HL-60 (cell line): ENCODE measurements around the gene SLC25A1.

Experiments
- DNase-seq, 2 experiments: peaks; one replicate each; pipeline ENCODE4 v3.0.0-alpha.2; 2010 to 2020; ENCODE audit warnings: low read depth in 1 of 2, low spot score in 1 of 2
- H3K27ac ChIP-seq: fragments of 250-450 bp; sonication (Bioruptor Pico); replicated peaks from 2 replicates; pipeline ENCODE4 v1.5.1; 2020; ENCODE audit warnings: mild to moderate bottlenecking, moderate library complexity
- H3K27me3 ChIP-seq: fragments of 250-450 bp; sonication (Bioruptor Pico); 2 replicates; pipeline ENCODE4 v1.5.1; 2021; ENCODE audit warnings: mild to moderate bottlenecking, moderate library complexity; ENCODE audit not compliant: insufficient read depth, poor library complexity, severe bottlenecking
- H3K4me3 ChIP-seq: replicated peaks from 2 replicates; pipeline ENCODE4 v1.5.1; 2011; ENCODE audit warnings: mild to moderate bottlenecking, control low read depth, low read length; ENCODE audit not compliant: insufficient read depth
- GABPA ChIP-seq: IDR thresholded peaks from 2 replicates; pipeline ENCODE4 v1.6.1; 2012; ENCODE audit warnings: low read depth
- POLR2AphosphoS5 ChIP-seq: IDR thresholded peaks from 2 replicates; pipeline ENCODE4 v1.6.1; 2012; ENCODE audit warnings: low read depth
- SPI1 ChIP-seq: IDR thresholded peaks from 2 replicates; pipeline ENCODE4 v1.6.1; 2012; ENCODE audit warnings: low read depth, mild to moderate bottlenecking, borderline replicate concordance
- TF ChIP-seq, protein P1 (sequence below): IDR thresholded peaks from 2 replicates; pipeline ENCODE4 v1.6.1; 2012; ENCODE audit warnings: low read depth; ENCODE audit not compliant: insufficient replicate concordance
- TF ChIP-seq, protein P2 (sequence below): IDR thresholded peaks from one replicate; pipeline ENCODE4 v1.5.1; 2011; ENCODE audit warnings: low read length, control low read depth, inconsistent platforms; ENCODE audit not compliant: insufficient read depth

The SLC25A1 gene

DNA sequence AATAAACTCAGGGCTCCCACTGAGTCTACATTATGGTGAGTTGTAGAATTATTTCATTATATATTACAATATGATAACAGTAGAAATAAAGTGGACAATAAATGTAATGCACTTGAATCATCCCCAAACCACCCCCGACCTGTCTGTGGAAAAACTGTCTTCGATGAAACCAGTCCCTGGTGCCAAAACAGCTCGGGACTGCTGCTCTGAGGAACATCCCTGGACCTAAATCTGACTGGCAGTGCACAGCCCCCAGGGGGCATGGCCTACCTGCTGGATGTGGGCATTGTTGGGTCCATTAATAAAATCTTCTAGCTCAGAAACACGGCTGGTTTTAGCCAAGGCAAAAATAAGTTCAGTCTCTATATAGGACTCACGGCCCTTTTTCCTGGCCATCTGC is 29.3 kb upstream of the SLC25A1 start:
- H3K27ac ChIP-seq = no peak overlapping the region
- no peaks in the 10 kb centered on the region for H3K27me3 ChIP-seq
- H3K4me3 ChIP-seq = no peak overlapping the region
- DNase-seq = no peak
- TF ChIP-seq GABPA (no peak), SPI1 (no peak), POLR2AphosphoS5 (no peak)
- TF ChIP-seq, protein P1, sequence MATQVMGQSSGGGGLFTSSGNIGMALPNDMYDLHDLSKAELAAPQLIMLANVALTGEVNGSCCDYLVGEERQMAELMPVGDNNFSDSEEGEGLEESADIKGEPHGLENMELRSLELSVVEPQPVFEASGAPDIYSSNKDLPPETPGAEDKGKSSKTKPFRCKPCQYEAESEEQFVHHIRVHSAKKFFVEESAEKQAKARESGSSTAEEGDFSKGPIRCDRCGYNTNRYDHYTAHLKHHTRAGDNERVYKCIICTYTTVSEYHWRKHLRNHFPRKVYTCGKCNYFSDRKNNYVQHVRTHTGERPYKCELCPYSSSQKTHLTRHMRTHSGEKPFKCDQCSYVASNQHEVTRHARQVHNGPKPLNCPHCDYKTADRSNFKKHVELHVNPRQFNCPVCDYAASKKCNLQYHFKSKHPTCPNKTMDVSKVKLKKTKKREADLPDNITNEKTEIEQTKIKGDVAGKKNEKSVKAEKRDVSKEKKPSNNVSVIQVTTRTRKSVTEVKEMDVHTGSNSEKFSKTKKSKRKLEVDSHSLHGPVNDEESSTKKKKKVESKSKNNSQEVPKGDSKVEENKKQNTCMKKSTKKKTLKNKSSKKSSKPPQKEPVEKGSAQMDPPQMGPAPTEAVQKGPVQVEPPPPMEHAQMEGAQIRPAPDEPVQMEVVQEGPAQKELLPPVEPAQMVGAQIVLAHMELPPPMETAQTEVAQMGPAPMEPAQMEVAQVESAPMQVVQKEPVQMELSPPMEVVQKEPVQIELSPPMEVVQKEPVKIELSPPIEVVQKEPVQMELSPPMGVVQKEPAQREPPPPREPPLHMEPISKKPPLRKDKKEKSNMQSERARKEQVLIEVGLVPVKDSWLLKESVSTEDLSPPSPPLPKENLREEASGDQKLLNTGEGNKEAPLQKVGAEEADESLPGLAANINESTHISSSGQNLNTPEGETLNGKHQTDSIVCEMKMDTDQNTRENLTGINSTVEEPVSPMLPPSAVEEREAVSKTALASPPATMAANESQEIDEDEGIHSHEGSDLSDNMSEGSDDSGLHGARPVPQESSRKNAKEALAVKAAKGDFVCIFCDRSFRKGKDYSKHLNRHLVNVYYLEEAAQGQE = no peak
- TF ChIP-seq, protein P2, sequence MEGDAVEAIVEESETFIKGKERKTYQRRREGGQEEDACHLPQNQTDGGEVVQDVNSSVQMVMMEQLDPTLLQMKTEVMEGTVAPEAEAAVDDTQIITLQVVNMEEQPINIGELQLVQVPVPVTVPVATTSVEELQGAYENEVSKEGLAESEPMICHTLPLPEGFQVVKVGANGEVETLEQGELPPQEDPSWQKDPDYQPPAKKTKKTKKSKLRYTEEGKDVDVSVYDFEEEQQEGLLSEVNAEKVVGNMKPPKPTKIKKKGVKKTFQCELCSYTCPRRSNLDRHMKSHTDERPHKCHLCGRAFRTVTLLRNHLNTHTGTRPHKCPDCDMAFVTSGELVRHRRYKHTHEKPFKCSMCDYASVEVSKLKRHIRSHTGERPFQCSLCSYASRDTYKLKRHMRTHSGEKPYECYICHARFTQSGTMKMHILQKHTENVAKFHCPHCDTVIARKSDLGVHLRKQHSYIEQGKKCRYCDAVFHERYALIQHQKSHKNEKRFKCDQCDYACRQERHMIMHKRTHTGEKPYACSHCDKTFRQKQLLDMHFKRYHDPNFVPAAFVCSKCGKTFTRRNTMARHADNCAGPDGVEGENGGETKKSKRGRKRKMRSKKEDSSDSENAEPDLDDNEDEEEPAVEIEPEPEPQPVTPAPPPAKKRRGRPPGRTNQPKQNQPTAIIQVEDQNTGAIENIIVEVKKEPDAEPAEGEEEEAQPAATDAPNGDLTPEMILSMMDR = no peak

DNA sequence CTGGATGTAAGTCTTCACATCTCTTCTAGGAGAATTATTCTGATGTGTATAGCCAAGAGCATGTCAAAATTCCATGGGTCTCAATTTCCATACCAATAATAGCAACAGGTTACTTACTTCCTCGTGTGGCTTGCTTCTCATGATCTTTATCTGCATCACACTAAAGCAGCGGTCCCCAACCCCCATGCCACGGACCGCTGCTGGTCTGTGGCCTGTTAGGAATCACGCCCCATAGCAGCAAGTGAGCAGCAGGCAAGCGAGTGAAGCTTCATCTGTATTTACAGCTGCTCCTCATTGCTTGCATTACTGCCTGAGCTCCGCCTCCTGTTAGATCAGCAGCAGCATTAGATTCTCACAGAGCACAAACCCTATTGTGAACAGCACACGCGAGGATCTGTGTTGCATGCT is 28.9 kb upstream of the SLC25A1 start:
- Histone ChIP-seq H3K4me3 (no peak overlapping the region), H3K27ac (no peak overlapping the region), H3K27me3 (no peaks in the 10 kb centered on the region)
- no peak for DNase-seq
- TF ChIP-seq, protein P2 = no peak
- TF ChIP-seq SPI1 (no peak), GABPA (no peak), POLR2AphosphoS5 (no peak)
- TF ChIP-seq, protein P1 = no peak

DNA sequence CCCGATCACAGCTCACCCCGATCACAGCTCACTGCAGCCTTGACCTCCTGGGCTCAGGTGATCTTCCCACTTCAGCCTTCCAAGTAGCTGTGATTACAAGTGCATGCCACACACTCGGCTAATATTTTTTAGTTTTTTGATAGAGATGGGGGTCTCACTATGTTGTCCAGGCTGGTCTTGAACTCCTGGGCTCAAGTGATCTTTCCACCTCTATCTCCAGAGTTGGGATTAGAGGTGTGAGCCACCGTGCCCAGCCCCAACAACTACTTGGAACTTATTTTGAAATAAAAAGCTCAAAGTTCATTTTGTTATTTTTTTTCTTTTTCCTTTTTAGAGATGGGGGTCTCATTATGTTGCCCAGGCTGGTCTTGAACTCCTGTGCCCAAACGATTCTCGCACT is 27.8 kb upstream of the SLC25A1 start:
- TF ChIP-seq SPI1 (no peak), POLR2AphosphoS5 (no peak), GABPA (no peak)
- TF ChIP-seq, protein P2 = no peak
- TF ChIP-seq, protein P1 = no peak
- Histone ChIP-seq H3K4me3 (no peak overlapping the region), H3K27ac (no peak overlapping the region), H3K27me3 (no peaks in the 10 kb centered on the region)
- no peak for DNase-seq
